Measurements from ENCODE around the gene STT3B.
A peak's percentile ranks its signal among the peaks of the same experiment; 100 is the strongest.

The STT3B gene

DNA sequence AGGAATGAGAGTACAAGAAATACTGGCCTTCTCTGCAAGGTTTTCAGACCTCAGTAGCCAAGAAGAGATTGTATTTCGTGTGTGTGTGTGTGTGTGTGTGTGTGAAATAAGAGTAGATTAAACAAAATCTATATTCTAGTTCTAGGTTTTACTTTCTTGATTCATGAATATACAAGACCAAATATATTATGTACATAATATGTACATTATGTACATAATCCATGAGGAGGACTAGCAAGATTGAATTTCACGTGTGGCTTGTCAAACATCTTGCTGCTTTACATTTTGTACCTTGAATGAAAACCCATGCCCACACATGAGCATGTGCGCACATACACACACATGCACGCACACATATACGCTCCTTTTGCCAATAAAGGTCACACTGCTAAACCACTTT is 18.2 kb upstream of the STT3B start:
- ChIA-PET POLR2A (no interaction called here), CTCF (no interaction called here)
- DNase-seq (ENCODE audit: extremely low spot score) = no peak
- no peak for TF ChIP-seq CTCF (IDR thresholded peaks at IDR 0.05; ENCODE audit: control extremely low read depth, extremely low read depth, low read depth, missing control alignments)

- no peak for DNase-seq (ENCODE audit: extremely low spot score)
- CTCF ChIA-PET = interaction anchor here (1.1 to 4.5 kb wide), 4 partner anchors 12 to 75 kb away, joined by 3 to 14 read pairs (median 4); no protein-coding TSS in a partner anchor
- no peak for TF ChIP-seq CTCF (IDR thresholded peaks at IDR 0.05; ENCODE audit: control extremely low read depth, extremely low read depth, low read depth, missing control alignments)
- POLR2A ChIA-PET = no interaction called here
These were observed 17.0 kb upstream of the STT3B start for GRCh38 chr3:31515486-31516284.

GRCh38 chr3:31516757-31517156 is 16.0 kb upstream of the STT3B start:
- no peak for TF ChIP-seq CTCF (IDR thresholded peaks at IDR 0.05; ENCODE audit: control extremely low read depth, extremely low read depth, low read depth, missing control alignments)
- no peak for DNase-seq (ENCODE audit: extremely low spot score)
- CTCF ChIA-PET = interaction anchor here (0.6 to 4.5 kb wide), 4 partner anchors 8 to 440 kb away, joined by 3 to 14 read pairs (median 4); no protein-coding TSS in a partner anchor
- POLR2A ChIA-PET = no interaction called here

GRCh38 chr3:31521468-31521867 is 11.3 kb upstream of the STT3B start:
- ChIA-PET CTCF (interaction anchor here (2.2 kb wide), 1 partner anchor 11 kb away, joined by 8 read pairs; the partner anchor contains the start of gene STT3B), POLR2A (no interaction called here)
- DNase-seq (ENCODE audit: extremely low spot score) = no peak
- TF ChIP-seq CTCF (IDR thresholded peaks at IDR 0.05; ENCODE audit: control extremely low read depth, extremely low read depth, low read depth, missing control alignments) = no peak

DNA sequence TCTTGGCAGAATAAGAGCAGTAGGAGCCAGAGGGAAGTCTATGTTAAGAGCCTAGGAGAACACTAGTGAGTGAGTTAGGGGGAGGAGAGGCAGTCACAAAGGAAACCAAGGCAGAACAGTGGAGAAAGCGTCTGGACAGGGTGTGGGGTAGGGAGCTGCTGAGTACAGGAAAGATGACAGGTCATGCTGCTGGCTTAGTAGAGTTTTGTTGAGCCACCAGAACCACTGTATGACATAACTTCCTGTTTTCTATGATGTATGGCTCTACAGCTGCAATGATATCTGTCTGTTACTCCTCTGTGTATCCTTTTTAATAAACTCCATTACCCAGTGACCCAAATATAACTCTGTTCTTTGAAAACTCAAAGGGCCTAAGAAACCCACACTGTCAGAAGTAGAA is 10.6 kb upstream of the STT3B start:
- ChIA-PET POLR2A (no interaction called here), CTCF (interaction anchor here (2.2 kb wide), 1 partner anchor 10 kb away, joined by 8 read pairs; the partner anchor contains the start of gene STT3B)
- peak; percentile 26 for DNase-seq (ENCODE audit: extremely low spot score)
- TF ChIP-seq CTCF (IDR thresholded peaks at IDR 0.05; ENCODE audit: control extremely low read depth, extremely low read depth, low read depth, missing control alignments) = no peak

DNA sequence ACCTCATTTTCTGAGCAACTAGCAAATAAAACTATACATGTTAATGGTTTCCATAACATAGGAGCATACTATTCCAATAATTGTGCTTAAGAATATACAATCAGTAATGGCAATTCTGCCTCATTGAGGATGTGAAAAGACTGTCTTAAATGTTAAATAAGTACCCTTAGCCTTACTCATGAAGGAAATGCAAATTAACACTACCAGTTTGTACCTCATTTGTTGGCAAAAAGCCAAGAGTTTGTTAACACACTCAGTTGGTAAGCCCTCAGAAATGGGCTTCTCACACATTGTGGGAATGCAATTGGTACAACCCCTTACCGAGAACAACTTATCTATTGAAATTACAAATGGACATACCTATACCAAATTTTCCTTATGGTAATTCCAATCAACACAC is 9.2 kb upstream of the STT3B start:
- no peak for DNase-seq (ENCODE audit: extremely low spot score)
- no peak for TF ChIP-seq CTCF (IDR thresholded peaks at IDR 0.05; ENCODE audit: control extremely low read depth, extremely low read depth, low read depth, missing control alignments)
- ChIA-PET POLR2A (no interaction called here), CTCF (interaction anchor here (1.2 kb wide), 1 partner anchor 9 kb away, joined by 3 read pairs; the partner anchor contains the start of gene STT3B)

All from GM10248 (cell line).